Kidney (tissue), 14 donors: ENCODE measurements around the gene OSBPL10. TPM values are rescaled to one million over a fixed set of nuclear protein-coding genes. Genes with fewer than 3 reads are reported as not detected.

Experiments
- DNase-seq, 5 donors: peaks; one replicate each; pipeline ENCODE4 v3.0.0-alpha.2; 2013 to 2020
- FAIRE-seq: peaks from 2 replicates; lab custom pipeline; 2012; peaks lifted over from hg19 to GRCh38; lab: Jason Lieb, UNC
- H3K27ac ChIP-seq, 2 donors: one replicate each; pipeline ENCODE4 v1.7.0; 2013; ENCODE audit warnings: low read depth in 2 of 2, low read length in 2 of 2, inconsistent platforms in 1 of 2
- H3K27me3 ChIP-seq: one replicate; pipeline ENCODE4 v1.7.1; 2013; ENCODE audit warnings: low read length, inconsistent platforms; ENCODE audit not compliant: control insufficient read depth, insufficient read depth
- H3K36me3 ChIP-seq, 3 donors: one replicate each; pipeline versions ENCODE4 v1.7.0 to v1.7.1; 2013; ENCODE audit warnings: low read length in 3 of 3, control low read depth in 1 of 3, inconsistent platforms in 1 of 3; ENCODE audit not compliant: insufficient read depth in 3 of 3, control insufficient read depth in 2 of 3
- H3K4me1 ChIP-seq, 3 donors: one replicate each; pipeline versions ENCODE4 v1.7.0 to v1.7.1; 2013; ENCODE audit warnings: low read length in 3 of 3, inconsistent platforms in 1 of 3, low read depth in 1 of 3; ENCODE audit not compliant: control insufficient read depth in 2 of 3, insufficient read depth in 2 of 3
- H3K4me3 ChIP-seq, 3 donors: one replicate each; pipeline versions ENCODE4 v1.7.0 to v1.8.1; 2013; ENCODE audit warnings: low read length in 3 of 3, control low read depth in 1 of 3, inconsistent platforms in 1 of 3
- H3K9ac ChIP-seq, 3 donors: one replicate each; pipeline versions ENCODE4 v1.7.0 to v1.7.1; 2013; ENCODE audit warnings: low read length in 3 of 3, control low read depth in 1 of 3, inconsistent platforms in 1 of 3
- H3K9me3 ChIP-seq, 3 donors: one replicate each; pipeline versions ENCODE4 v1.7.0 to v1.7.1; 2013; ENCODE audit warnings: low read length in 3 of 3, control low read depth in 1 of 3, inconsistent platforms in 1 of 3; ENCODE audit not compliant: control insufficient read depth in 2 of 3, insufficient read depth in 1 of 3
- intact Hi-C: fragments of 100-400 bp; cut with DNase I; formaldehyde crosslinking; loops from one replicate; pipeline ENCODE4 v1.11.1; 2022
- polyA plus RNA-seq: library from polyadenylated mRNA; stranded (reverse); fragments of 350-450 nt; fragmentation: Illumina TruSeq; extraction: RNeasy Lipid Tissue Mini Kit (QIAGEN cat#74804); gene quantifications from one replicate; pipeline ENCODE4 v1.2.3, GENCODE V29; 2014; ENCODE audit warnings: low read depth, low replicate concordance; ENCODE audit not compliant: insufficient read depth
- total RNA-seq: library from RNA; stranded (reverse); fragmentation: NEBNext Ultra II Directional; extraction: Animal tissue kit (Norgen Biotek cat#: 25700); gene quantifications from one replicate; pipeline ENCODE4 v1.2.1, GENCODE V29; 2021
- TF ChIP-seq, protein P1 (sequence below): IDR thresholded peaks from 3 replicates; pipeline ENCODE4 v1.5.1; 2012; ENCODE audit warnings: mild to moderate bottlenecking, moderate library complexity, borderline replicate concordance; ENCODE audit not compliant: insufficient read depth; ENCODE audit errors: extremely low read depth
- donor health status: control.
- donor health status: control.
- donor health status: control.
- donor health status: control.
- donor health status: control.
- donor health status: DM: yes; HTN: yes; CAD: no.
- donor health status: Normal renal cell carcinoma (clear cell type).

OSBPL10 gene
- total and polyA plus RNA-seq, 2 donors from 2014 or later, result 11.8 to 89.3 TPM

DNA sequence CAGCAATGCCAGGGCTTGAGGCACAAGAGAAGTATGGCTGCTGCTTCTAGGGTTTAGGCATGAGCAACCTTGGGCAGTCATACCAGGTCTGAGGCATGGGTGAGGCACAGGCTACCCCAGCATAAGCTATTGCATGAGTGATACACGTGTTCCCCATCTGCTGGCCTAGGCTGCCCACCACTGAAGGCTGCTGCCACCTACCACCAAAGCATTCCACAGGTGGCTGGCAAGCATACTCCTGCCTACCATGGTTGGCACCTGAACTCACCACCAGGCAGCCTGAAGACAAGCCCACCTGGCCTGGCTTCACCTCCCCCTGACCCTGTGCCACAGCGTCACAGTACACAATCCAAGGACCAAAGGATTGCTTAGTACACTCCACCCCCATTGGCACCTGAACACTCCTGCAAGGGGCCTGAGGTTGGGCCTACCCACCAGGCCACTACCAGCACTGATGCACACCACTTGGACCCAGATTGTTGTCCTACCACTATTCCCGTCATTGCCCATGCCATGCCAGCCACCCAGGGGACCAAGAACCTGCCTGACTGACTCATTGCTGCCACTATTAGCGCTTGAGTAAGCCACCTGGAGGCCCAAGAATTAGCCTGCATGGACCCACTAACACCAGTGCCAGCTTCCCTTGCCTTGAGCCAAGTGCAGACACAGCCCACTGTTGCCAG is 332.6 kb downstream of the OSBPL10 start:
- Histone ChIP-seq H3K27ac (no peak overlapping the region), H3K4me3 (no peak overlapping the region), H3K9ac (no peak overlapping the region), H3K4me1 (no peaks in the 10 kb centered on the region), H3K36me3 (peaks cover 0 to 11% (median 0%) of the 10 kb centered on the region in 3 donors), H3K9me3 (peaks cover 3 to 25% (median 4%) of the 10 kb centered on the region in 3 donors), H3K27me3 (no peaks in the 10 kb centered on the region)
- DNase-seq (no peak), FAIRE-seq (no peak)
- intact Hi-C loops, result no loop called here
- TF ChIP-seq, protein P1, sequence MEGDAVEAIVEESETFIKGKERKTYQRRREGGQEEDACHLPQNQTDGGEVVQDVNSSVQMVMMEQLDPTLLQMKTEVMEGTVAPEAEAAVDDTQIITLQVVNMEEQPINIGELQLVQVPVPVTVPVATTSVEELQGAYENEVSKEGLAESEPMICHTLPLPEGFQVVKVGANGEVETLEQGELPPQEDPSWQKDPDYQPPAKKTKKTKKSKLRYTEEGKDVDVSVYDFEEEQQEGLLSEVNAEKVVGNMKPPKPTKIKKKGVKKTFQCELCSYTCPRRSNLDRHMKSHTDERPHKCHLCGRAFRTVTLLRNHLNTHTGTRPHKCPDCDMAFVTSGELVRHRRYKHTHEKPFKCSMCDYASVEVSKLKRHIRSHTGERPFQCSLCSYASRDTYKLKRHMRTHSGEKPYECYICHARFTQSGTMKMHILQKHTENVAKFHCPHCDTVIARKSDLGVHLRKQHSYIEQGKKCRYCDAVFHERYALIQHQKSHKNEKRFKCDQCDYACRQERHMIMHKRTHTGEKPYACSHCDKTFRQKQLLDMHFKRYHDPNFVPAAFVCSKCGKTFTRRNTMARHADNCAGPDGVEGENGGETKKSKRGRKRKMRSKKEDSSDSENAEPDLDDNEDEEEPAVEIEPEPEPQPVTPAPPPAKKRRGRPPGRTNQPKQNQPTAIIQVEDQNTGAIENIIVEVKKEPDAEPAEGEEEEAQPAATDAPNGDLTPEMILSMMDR, result no peak

DNA sequence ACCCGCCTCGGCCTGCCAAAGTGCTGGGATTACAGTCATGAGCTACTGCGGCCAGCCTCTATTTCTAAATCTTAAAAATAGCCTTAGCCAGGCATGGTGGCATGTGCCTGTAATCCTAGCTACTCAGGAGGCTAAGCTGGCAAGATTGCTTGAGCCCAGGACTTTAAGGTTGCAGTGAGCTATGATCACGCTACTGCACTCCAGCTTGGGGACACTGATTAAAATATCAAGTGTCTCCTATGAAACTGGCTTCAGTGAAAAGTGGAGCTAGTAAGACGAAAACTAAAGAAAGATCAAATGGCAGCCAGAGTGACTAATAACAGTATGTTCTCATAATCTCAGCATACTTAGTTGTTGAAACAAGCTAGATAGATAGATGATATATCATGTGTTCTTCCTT is 335.8 kb downstream of the OSBPL10 start:
- no peak overlapping the region for H3K4me3 ChIP-seq
- H3K27ac ChIP-seq, result no peak overlapping the region
- H3K4me1 ChIP-seq, result no peaks in the 10 kb centered on the region
- H3K27me3 ChIP-seq, result no peaks in the 10 kb centered on the region
- FAIRE-seq (no peak), DNase-seq (no peak)
- H3K36me3 ChIP-seq, result peaks cover 0 to 11% (median 0%) of the 10 kb centered on the region in 3 donors
- intact Hi-C loops, result no loop called here
- TF ChIP-seq, protein P1, result no peak
- H3K9me3 ChIP-seq, result peaks cover 0 to 11% (median 3%) of the 10 kb centered on the region in 3 donors
- H3K9ac ChIP-seq, result no peak overlapping the region

- TF ChIP-seq, protein P1, result no peak
- intact Hi-C loops, result no loop called here
- H3K27ac ChIP-seq, result no peak overlapping the region
- H3K9me3 ChIP-seq, result no peaks in the 10 kb centered on the region
- H3K4me1 ChIP-seq, result no peaks in the 10 kb centered on the region
- H3K9ac ChIP-seq, result no peak overlapping the region
- DNase-seq (no peak), FAIRE-seq (no peak)
- no peaks in the 10 kb centered on the region for H3K27me3 ChIP-seq
- H3K4me3 ChIP-seq, result no peak overlapping the region
- peaks cover 0 to 2% (median 0%) of the 10 kb centered on the region in 3 donors for H3K36me3 ChIP-seq
These were observed 341.2 kb downstream of the OSBPL10 start for GRCh38 chr3:31639828-31640227.
